ENCODE measurements around the gene NUAK1. TPM values are rescaled to one million over a fixed set of nuclear protein-coding genes. Genes with fewer than 3 reads are reported as not detected.
"Not testable (repeated sequence)": the region's sequence is repeated elsewhere in the genome, so short reads cannot be mapped to it uniquely, and the experiment has no call there.

Gene NUAK1
- total RNA-seq, 1 donor from 2014 or later = 11.4 TPM

- no peak for DNase-seq (ENCODE audit: low spot score)
Observed at GRCh38 chr12:106146987-106147386, 8.2 kb upstream of the NUAK1 start.

- no peak for DNase-seq (ENCODE audit: low spot score)
Observed at GRCh38 chr12:106145539-106146447, 7.0 kb upstream of the NUAK1 start.

- DNase-seq (ENCODE audit: low spot score) = no peak
Observed at GRCh38 chr12:106144847-106145246, 6.1 kb upstream of the NUAK1 start.

GRCh38 chr12:106142591-106143261 lies 4.0 kb upstream of the NUAK1 start:
- DNase-seq (ENCODE audit: low spot score) = no peak

- DNase-seq (ENCODE audit: low spot score) = not testable (repeated sequence)
Observed at GRCh38 chr12:106141920-106142319, 3.2 kb upstream of the NUAK1 start.

GRCh38 chr12:106141452-106141851 lies 2.7 kb upstream of the NUAK1 start:
- no peak for DNase-seq (ENCODE audit: low spot score)

GRCh38 chr12:106141003-106141402 lies 2.2 kb upstream of the NUAK1 start:
- DNase-seq (ENCODE audit: low spot score) = no peak

- DNase-seq (ENCODE audit: low spot score) = no peak
Observed at GRCh38 chr12:106140223-106140986, 1.7 kb upstream of the NUAK1 start.

GRCh38 chr12:106139422-106140171 lies 843 bp upstream of the NUAK1 start:
- peak; percentile 70 for DNase-seq (ENCODE audit: low spot score)

- no peak for DNase-seq (ENCODE audit: low spot score)
Observed at GRCh38 chr12:106138357-106138632, 459 bp downstream of the NUAK1 start.

- no peak for DNase-seq (ENCODE audit: low spot score)
Observed at GRCh38 chr12:106137530-106138356, 1.0 kb downstream of the NUAK1 start.

- peak; percentile 86 for DNase-seq (ENCODE audit: low spot score)
Observed at GRCh38 chr12:106136263-106136662, 2.5 kb downstream of the NUAK1 start.

- DNase-seq (ENCODE audit: low spot score) = no peak
Observed at GRCh38 chr12:106135781-106136180, 3.0 kb downstream of the NUAK1 start.

GRCh38 chr12:106135075-106135474 lies 3.7 kb downstream of the NUAK1 start:
- no peak for DNase-seq (ENCODE audit: low spot score)

- DNase-seq (ENCODE audit: low spot score) = no peak
Observed at GRCh38 chr12:106134294-106134949, 4.3 kb downstream of the NUAK1 start.

- no peak for DNase-seq (ENCODE audit: low spot score)
Observed at GRCh38 chr12:106133136-106134087, 5.3 kb downstream of the NUAK1 start.

- DNase-seq (ENCODE audit: low spot score) = no peak
Observed at GRCh38 chr12:106132175-106133135, 6.3 kb downstream of the NUAK1 start.

- DNase-seq (ENCODE audit: low spot score) = no peak
Observed at GRCh38 chr12:106131676-106132075, 7.1 kb downstream of the NUAK1 start.
